Astrocyte of the spinal cord (primary cell): ENCODE measurements around the gene PLA2G4F.

Experiments
- DNase-seq: peaks from one replicate; pipeline ENCODE4 v3.0.0; 2011; ENCODE audit warnings: low read depth, low spot score
- H3K4me3 ChIP-seq: 2 replicates; pipeline ENCODE4 v1.5.1; 2011; ENCODE audit warnings: low read depth, mild to moderate bottlenecking, low read length, moderate library complexity
- CTCF ChIP-seq: IDR thresholded peaks from 2 replicates; pipeline ENCODE4 v1.5.1; 2012; ENCODE audit warnings: low read depth, mild to moderate bottlenecking, low read length, inconsistent platforms
- in situ Hi-C: cut with HindIII; loops from 2 replicates; pipeline ENCODE4 v1.10.0; 2017; ENCODE audit warnings: low sequenced_read_pairs

The PLA2G4F gene

GRCh38 chr15:42156243-42156922, at the start of gene PLA2G4F:
Gene PLA2G4F (minus strand): TSS chr15:42156636. CDS start chr15:42156549, 87 bp downstream.
- no peak for TF ChIP-seq CTCF
- in situ Hi-C loops: no loop called here
- no peak within 1 kb of the TSS for H3K4me3 ChIP-seq
- no peak for DNase-seq

- DNase-seq: peak; percentile 36
- in situ Hi-C loops: no loop called here
- TF ChIP-seq CTCF: no peak
- no peak overlapping the region for H3K4me3 ChIP-seq
These were observed 47.5 kb upstream of the PLA2G4F start for GRCh38 chr15:42203891-42204290.

- no peak overlapping the region for H3K4me3 ChIP-seq
- in situ Hi-C loops: no loop called here
- DNase-seq: no peak
- no peak for TF ChIP-seq CTCF
These were observed 46.2 kb upstream of the PLA2G4F start for GRCh38 chr15:42202653-42203052.

- no peak for TF ChIP-seq CTCF
- H3K4me3 ChIP-seq: no peak overlapping the region
- in situ Hi-C loops: no loop called here
- DNase-seq: no peak
These were observed 45.4 kb upstream of the PLA2G4F start for GRCh38 chr15:42201801-42202200.

GRCh38 chr15:42199126-42199525, 42.7 kb upstream of the PLA2G4F start:
- no peak overlapping the region for H3K4me3 ChIP-seq
- DNase-seq: no peak
- no peak for TF ChIP-seq CTCF
- in situ Hi-C loops: no loop called here

- TF ChIP-seq CTCF: no peak
- DNase-seq: no peak
- in situ Hi-C loops: no loop called here
- no peak overlapping the region for H3K4me3 ChIP-seq
These were observed 42.1 kb upstream of the PLA2G4F start for GRCh38 chr15:42198516-42198915.
